Activated CD4-positive, alpha-beta T cell treated with anti-CD3 and anti-CD28 coated beads, Interleukin-2, amount 50 U/mL, for 16 hours (primary cell): ENCODE data around the gene FILIP1.

Experiments used
- DNase-seq: peaks from one replicate; pipeline ENCODE4 v3.0.0-alpha.2; 2020

Gene FILIP1, protein sequence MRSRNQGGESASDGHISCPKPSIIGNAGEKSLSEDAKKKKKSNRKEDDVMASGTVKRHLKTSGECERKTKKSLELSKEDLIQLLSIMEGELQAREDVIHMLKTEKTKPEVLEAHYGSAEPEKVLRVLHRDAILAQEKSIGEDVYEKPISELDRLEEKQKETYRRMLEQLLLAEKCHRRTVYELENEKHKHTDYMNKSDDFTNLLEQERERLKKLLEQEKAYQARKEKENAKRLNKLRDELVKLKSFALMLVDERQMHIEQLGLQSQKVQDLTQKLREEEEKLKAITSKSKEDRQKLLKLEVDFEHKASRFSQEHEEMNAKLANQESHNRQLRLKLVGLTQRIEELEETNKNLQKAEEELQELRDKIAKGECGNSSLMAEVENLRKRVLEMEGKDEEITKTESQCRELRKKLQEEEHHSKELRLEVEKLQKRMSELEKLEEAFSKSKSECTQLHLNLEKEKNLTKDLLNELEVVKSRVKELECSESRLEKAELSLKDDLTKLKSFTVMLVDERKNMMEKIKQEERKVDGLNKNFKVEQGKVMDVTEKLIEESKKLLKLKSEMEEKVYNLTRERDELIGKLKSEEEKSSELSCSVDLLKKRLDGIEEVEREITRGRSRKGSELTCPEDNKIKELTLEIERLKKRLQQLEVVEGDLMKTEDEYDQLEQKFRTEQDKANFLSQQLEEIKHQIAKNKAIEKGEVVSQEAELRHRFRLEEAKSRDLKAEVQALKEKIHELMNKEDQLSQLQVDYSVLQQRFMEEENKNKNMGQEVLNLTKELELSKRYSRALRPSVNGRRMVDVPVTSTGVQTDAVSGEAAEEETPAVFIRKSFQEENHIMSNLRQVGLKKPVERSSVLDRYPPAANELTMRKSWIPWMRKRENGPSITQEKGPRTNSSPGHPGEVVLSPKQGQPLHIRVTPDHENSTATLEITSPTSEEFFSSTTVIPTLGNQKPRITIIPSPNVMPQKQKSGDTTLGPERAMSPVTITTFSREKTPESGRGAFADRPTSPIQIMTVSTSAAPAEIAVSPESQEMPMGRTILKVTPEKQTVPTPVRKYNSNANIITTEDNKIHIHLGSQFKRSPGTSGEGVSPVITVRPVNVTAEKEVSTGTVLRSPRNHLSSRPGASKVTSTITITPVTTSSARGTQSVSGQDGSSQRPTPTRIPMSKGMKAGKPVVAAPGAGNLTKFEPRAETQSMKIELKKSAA (N-terminal part only)

DNA sequence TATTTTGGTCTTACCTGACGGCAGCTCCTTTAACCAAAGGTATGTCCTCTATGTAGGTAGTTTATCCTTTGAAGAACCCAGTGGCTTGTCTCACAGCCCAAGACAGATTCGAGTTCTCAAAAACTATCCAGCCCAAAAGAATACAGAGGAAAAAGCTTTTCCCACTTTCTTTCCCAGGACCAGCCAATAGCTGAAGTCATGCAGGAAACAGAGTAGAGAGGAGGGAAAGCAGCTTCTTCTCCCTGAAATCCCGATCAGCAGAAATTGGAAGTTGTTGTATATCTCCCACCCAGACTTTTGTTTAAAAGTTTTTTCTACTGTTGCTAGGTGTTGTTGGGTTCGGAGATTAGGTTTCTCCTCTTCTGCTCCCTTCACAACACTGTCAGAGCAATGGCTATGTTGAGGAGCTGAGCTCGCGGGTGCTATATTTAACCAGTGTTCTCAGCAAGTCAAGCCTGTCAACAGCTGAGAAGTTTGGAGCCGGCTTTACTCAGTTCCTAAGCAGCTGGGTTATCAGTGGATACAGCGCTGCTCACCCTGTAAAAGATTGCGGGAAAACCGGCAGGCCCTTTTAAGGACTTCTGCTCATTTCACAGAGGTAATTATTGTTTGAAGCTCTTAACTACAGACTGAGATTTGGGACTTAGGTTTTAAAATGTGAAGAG is at the start of gene FILIP1:
TSS of gene FILIP1 (minus strand) at position 401 of the 665 bp plus-strand sequence. CDS start 78,828 bp downstream, outside the sequence.
- DNase-seq: no peak

DNA sequence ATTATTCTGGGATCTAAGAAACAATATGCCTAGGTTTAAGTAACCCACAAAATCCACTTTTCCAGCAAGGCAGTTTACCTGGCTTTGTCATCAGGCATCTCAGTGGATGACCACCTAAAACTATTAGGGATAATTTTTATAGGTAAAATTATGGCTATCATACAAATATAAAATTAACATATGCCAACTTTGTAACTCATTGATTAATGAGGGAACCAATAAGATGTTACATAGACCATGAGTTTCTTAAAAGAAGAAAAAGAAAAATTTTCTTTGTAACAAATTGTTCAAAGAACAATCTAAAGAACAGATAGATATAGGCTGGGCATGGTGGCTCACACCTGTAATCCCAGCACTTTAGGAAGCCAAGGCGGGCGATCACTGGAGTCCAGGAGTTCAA is 49.7 kb upstream of the FILIP1 start:
- no peak for DNase-seq

DNA sequence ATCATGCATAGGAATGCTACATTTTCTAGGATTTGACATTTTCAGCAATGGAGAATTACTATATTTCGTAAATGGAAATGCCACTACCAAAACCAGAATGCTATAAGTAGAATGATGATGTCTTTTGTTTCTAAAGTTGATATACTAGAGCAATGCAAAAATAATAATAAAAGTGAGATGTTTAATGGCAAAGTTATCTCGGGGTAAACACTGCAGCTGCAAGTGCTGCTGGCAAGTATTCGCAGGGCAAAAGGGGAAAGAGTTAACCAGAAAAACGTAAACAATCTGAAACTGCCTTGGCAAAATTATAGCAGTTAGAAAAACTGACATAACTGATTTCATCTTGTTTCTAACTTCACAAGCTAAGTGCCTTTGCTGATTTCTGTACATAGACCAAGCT is 45.5 kb upstream of the FILIP1 start:
- no peak for DNase-seq

DNA sequence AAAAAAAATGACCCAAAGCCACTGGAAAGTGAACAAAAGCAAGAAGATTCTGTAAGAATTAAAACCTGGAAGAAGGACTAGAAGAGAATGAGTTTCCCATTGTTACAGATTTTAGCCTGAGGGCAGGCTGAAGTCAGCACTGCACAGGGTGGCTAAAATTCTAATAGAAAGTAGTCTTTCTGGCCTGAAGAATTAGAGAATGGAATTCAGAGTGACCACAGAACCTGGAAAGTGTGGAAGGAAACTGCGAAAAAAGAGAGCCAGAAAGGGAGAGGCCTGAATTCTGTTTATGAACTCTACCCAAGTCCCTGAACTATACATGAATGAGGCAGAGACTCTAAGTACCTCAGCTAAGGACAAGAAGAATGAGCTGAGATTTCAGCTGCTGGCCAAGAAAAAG is 38.9 kb upstream of the FILIP1 start:
- no peak for DNase-seq

DNA sequence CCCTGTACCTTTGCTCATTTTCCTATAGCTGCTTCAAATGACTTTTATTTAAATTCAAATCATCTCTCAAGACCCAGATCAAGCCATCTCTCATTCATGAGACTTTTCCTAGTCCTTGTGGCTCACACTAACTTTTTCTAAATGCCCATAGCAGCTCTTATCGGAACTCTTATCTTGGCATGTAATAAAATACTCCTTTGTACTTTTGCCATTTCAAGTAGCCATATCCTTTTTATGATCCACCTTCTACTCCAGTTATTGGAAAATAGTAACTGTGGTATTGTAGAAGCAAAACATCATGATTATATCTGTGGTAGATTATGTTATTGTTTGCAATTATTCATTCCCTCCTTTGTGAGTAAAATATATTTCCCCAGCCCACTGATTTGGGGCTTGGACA is 37.6 kb upstream of the FILIP1 start:
- no peak for DNase-seq

DNA sequence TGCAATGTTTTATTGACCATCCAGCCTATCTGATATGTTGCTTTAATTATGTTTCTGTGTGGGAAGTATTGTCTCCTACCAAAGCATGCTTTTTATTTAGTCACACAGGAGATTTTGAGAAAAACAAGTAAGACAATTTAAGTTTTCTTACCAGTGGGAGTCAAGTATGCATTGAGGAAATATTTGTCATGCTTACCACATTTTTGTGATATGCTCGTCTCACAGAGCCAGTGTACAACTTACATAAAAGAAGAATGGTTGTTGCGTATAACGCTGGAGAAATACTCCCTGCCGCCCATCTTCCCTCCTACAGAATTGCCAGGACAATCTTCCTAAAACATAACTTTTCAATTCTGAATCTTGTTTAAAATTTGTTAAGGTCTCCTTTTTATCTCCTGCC is 37.1 kb upstream of the FILIP1 start:
- DNase-seq: no peak

DNA sequence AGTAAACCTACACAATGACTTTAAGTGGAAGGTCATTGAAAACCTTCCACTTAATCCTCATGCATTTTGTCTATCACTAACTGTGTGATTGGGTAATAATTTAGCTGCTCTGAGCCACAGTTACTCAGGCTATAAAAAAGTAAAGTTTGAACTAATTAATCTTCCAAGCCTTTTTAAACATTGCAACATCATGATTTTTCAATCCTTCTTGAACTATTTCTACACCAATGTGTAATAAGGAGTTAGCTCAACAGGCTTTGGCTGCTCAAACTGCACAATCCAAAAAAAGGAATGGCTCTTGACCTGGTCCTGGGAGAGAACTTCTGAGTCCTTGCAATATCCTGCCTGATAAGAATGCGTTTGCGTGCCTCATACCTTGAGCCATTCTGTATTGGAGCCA is 34.8 kb upstream of the FILIP1 start:
- DNase-seq: no peak

DNA sequence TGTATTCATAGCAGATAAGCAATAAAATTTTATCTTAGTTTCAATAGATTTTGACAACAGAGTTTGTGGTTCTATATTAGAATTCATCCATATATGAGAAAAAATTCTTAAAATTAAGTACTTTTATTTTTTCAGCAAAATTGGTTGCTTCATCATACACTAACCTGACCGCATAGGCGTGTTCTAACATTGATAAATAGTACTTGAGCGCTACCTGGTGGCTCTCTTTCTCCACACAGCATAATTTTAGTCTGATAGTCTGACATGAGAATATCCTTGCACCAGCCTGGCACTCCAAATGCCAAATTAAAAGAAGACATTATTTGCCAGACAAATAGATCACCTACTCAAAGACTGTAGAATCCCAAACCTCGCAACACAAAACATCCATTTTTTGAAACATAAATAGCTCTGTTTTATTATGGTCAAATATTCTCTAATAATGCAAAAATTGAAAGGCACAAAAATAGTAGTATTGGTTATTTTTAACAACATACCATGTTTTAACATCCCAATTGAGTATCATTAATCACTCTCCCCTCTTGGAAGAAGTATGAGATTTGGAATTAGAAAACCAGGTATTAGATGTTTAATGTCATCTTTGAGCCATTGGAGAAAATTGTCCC is 33.0 kb upstream of the FILIP1 start:
- peak; percentile 71 for DNase-seq

DNA sequence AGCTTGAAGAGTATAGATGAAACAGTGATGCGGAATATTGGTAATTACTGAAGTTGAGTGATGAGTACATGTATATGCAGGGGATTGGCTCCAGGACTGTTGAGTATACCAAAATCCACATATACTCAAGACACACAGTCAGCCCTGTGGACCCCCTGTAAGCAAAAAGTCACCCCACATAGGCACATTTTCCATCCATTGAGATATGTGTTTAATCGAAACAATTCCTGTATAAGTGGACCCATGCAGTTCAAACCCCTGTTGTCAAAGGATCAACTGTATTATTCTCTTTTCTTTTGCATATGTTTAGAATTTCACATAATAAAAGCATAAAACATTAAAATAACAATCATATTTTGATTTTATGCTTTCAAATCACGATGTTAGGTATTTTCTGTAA is 32.1 kb upstream of the FILIP1 start:
- DNase-seq: no peak

DNA sequence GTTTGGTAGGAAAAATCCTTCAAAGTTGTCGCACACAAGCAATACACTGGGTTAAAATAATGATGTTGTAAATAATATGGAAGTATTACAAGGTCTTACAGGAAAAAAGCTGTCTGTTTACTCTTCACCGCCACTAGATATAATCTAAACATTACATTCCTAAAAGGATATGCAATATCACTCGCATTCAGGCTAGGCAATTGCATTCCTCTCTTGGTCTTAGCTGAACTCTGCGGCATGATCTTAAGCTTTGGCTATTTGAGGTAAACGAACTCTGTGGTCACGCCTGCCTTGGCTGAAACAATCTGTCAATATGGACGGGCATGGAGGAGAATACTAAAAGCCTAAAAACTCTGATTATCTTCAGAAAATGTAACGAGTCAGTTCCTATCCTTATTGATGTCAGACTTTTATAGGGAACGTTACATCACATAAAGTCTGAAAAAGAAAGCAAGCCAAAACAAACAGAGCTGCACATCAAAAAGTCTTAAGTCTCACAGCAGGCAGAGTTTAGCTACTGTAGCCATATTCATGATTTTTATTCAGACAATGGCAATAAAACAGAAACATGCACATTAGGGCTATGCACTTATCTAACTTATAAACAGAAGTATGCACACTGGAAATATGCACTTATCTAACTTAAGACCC is 30.8 kb upstream of the FILIP1 start:
- DNase-seq: no peak

DNA sequence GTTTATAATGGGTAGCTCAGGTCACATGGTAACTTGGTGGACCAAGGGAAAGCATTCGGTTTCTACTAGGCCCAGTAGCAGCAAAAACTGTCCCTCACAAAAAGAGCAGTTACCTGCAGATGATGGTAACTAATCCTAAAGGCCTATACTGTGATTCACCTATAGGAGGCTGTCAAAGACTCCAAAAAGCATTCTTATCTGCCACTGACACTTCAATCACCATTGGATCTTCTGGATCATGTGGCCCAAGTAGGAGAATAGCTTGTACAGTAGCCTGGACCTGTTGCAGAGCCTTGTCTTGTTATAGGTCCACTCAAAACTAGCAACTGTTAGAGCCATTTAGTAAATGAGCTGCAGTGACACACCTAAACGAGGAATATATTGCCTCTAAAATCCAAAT is 23.2 kb upstream of the FILIP1 start:
- DNase-seq: no peak

DNA sequence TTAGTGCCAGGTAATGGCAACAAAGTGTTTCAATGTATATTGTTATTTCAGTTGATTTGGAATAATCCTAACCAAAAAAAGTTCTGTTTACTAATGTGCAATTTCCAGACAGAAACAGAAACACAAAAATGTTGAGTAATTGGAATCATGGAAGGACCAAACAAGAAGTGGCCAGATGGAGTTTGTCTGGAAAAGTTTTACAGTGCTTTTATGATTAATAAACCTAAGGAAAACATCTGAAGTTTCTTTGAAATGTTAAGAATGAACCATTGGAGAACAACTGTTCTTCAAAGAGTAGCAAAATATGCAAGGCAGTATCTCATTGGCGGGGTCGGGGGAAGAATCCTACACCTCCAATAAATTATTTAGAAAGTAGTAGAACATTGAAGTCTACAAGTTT is 19.0 kb upstream of the FILIP1 start:
- DNase-seq: no peak

DNA sequence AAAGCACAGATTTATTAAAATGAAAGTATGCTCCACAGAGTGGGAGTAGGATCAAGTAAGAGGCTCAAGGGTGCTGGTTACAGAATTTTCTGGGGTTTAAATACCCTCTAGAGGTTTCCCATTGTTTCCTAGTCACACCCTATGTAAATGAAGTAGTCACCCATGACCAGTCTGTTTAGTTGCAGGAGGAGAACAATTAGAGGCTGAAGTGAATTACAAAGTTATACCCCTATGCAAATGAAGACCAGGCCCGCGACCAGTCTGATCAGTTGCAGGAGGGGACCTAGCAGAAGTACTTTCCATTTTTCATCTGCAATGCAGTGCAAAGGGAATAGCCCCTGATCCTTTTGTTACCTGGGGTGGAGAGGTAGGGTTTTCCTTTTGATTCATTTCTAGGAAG is 11.8 kb upstream of the FILIP1 start:
- DNase-seq: no peak

DNA sequence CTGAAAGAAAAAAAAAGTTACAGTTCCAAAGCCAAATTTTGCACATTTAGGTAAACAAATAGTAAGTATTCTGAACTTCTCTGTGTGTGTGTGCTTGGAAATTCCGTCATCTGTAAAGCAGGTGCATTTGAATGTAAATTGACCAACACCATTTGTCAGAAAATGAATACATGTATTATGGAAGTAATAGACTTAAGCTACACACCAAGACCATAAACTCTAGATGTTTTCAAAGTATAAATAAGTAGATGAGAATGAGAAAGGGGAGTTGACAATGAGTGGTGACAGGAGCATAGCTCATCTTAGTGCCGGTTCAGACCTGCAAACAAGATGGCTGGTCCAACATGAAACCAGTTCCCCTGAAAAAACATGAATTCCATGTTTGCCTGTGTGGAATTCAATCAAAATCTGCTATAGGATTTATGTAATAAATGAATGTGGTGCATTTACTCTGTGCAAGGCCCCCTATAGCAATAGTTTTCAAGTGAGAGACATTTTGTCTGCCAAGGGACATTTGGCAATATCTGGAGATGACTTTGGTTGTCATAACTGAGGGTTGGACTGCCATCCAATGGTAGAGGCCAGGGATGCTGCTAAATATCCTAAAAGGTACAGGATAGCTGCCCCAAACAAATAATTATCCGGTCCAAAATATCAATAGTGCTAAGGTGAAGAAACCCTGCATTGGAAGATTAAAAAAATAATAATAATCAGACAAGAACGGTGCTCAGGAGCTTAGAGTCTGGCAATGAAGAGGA is 11.0 kb upstream of the FILIP1 start:
- DNase-seq: no peak

DNA sequence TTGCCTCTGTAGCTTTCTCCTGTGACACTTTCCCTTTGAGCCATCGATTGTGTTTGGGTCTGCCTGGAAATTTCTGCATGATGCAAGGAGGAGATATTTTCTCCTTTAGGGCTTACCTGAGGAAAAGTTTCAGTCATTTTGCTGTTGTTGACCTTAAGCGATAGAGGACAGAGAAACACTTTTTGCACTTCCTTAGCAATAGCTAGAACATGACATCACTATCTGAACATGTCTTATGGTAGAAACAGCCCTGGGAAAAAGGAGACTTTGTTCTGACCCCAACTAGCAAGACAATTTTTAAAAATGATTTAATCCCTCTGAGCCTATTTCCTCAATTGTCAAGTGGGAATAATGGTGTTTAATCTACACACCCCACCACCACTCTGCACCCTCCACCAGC is 9.7 kb upstream of the FILIP1 start:
- DNase-seq: no peak

DNA sequence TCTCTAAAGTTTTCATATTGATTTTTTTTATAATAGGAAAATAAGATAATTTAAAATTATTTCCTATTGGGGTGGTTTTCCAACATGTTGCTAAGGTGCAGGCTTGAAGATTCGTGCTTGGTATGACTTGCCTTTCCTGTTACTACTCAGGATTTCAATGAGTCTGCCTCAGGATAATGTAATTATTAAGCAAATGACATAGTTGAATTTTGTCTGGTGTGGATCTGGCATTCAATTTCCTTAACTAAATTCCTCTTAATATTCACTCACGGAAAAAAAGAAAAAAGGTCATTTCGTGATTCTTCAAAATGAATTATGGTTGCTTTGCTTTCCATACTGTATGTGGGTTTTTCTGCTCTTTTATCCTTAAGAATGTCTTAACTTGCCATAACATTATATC is 9.3 kb upstream of the FILIP1 start:
- DNase-seq: no peak

DNA sequence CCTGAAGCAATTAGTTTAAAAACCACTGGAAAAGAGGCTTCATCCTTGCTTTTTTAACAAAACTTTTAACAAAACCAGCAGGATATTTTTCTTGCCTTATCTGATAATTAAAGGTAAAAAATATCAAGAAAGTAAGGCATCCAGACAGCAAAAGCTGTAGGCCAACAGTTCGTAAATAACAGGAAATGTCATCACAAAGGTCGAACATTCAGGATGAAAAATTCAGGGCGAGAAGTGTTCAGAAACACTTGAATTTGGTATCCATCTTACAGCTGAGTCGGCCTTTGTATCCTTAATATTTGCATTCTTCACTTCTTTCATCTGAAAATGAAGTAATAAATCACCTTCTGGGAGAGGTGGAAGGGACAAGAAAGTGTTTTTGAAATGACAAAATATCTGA is 8.2 kb upstream of the FILIP1 start:
- no peak for DNase-seq

DNA sequence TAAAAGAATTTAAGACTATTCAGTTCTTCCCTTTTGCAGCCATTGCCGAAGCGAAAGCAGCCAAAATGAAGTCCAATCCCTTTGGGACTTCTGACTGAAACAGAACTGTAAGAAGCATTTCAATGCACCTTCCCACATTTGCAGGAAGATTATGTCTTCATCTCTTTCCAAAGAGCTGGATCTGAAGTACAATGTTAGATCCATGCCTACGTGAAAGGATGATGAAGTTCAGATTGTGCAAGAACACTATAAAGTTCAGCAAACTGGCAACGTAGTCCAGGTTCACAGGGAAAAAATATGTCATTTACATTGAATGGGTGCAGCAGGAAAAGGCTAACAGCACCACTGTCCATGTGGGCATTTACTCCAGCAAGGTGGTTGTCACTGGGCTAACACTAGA is 6.0 kb upstream of the FILIP1 start:
- DNase-seq: no peak

DNA sequence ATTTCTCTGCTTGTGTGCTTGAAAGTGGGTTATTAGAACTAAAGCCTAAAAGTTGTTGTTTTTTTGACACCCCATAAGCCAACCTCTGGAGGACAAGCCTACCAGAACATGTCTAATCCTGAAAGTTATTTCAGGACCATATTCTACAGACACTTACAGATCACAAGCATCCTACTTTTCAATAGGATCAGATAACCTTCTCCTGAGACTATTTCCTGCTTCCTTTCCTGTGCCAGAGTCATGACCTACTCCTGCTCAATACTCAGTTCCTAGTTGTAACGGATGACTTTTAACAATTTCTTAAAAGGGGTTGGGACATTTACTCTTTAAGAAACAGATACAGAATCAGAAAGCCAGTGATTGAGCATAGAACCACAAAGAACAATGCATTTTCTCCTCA is 5.3 kb upstream of the FILIP1 start:
- no peak for DNase-seq

DNA sequence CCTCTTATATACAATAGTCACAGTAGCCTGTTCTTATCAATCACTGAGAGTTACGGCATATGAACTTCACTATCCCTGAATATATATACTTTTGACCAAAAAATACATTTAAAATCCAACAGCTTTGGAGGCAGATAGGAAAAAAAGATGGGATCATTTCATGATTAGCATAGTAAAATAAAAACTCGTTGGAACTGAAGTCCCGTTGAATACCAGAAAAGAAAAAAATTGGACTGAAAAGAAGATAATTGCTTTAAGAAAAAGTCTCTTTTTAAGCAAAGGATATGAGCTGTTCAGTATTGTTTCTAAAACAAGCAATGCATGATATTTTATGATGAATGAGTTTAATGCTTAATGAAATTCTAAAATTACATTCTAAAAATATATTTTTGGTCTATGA is 4.4 kb upstream of the FILIP1 start:
- no peak for DNase-seq

DNA sequence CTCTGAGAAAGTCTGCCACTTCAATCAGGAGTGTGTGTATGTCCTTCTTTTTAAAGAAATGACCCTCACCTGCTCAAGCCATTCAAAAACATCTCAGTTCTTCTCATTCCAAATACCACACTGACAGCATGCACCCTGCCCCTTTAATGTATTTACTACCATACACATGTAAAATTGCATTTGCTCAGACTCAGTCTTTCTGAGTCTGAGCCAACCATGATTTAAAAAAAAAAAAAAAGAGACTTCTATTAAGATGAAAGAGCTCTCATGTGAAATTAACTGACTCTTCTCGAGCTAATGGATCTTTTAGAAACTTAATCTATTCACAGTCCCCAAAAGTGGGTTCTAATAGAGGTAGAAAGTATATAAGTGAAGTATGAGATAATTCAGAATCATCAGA is 1.4 kb upstream of the FILIP1 start:
- DNase-seq: no peak
